Measurements from ENCODE around the gene SSBP3. TPM values are rescaled to one million over a fixed set of nuclear protein-coding genes. Genes with fewer than 3 reads are reported as not detected.

Gene SSBP3
- total and polyA plus RNA-seq, 9 of the 15 experiments (the other 6 are each of a cell fraction or from before 2014, with no cell fraction given), result 8.7 to 108 (median 33.8) TPM

DNA sequence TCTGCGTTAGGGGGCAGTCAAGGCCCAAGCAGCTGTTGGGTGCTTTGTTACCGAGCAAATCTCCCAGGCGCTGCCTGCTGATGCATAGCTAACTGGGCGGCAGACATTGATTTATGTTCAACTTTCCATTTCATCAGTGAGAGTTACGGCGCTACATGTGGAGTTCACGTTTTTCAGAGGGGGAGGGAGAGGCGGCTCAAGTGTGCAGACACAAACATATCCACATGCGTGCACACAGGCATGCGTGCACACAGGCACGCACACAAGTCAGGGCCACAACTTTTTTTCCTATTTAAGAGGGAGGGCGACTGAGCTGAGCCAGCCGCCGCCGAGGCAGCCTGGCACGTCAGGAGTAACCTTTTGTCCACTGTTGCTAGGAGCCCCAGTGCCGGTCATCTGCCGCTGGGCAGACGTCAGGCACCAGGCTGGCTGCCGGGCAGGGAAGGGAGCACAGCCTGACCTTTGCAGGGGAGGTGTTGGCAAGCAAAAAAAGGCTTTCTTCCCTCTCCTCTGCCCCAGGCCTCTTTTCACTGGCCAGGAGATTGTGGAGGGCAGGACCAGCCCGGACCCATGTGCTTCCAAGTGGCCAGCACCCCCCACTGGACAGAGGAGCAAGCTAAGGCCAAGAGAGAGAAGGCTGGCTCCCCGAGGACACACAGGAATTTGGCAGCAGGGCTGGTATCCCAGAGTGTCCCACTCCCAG lies 133.0 kb downstream of the SSBP3 start (continued):
- TF ChIP-seq GABPB1 (CRISPR knock-in tag; IDR thresholded peaks at IDR 0.05), result 0 out of 2 replicates have a peak, but pooled peaks have one; percentile 25
- no peak for TF ChIP-seq SRF (CRISPR knock-in tag; IDR thresholded peaks at IDR 0.05)
- TF ChIP-seq NR2C2 (CRISPR knock-in tag; IDR thresholded peaks at IDR 0.05), result no peak
- TF ChIP-seq NR2C2 (tag; IDR thresholded peaks at IDR 0.05), result peak; percentile 52
- TF ChIP-seq PHF20 (IDR thresholded peaks at IDR 0.05; ENCODE audit: partially characterized antibody), result no peak
- no peak; the same call in 1 of the 2 replicates for TF ChIP-seq NFE2 (IDR thresholded peaks at IDR 0.05; ENCODE audit: low read depth)
- peak in 1 of 2 experiments; percentile 86; a peak in 1 of 4 replicates for TF ChIP-seq SIN3A (IDR thresholded peaks at IDR 0.05; ENCODE audit: borderline replicate concordance in 2 of 2, control insufficient read depth in 1 of 2, low read depth in 2 of 2, low read length in 2 of 2)
- TF ChIP-seq JUNB (CRISPR knock-in tag; conservative IDR thresholded peaks at IDR 0.05), result no peak
- TF ChIP-seq DNMT1 (IDR thresholded peaks at IDR 0.05), result no peak
- TF ChIP-seq ZFP1 (CRISPR knock-in tag; IDR thresholded peaks at IDR 0.05), result no peak
- TF ChIP-seq GABPA (tag; conservative IDR thresholded peaks at IDR 0.05; ENCODE audit: low read depth), result no peak
- no peak for TF ChIP-seq ATF1 (CRISPR knock-in tag; IDR thresholded peaks at IDR 0.05)
- peak; percentile 83 for TF ChIP-seq ATF1 (tag; IDR thresholded peaks at IDR 0.05)
- TF ChIP-seq, protein P1, sequence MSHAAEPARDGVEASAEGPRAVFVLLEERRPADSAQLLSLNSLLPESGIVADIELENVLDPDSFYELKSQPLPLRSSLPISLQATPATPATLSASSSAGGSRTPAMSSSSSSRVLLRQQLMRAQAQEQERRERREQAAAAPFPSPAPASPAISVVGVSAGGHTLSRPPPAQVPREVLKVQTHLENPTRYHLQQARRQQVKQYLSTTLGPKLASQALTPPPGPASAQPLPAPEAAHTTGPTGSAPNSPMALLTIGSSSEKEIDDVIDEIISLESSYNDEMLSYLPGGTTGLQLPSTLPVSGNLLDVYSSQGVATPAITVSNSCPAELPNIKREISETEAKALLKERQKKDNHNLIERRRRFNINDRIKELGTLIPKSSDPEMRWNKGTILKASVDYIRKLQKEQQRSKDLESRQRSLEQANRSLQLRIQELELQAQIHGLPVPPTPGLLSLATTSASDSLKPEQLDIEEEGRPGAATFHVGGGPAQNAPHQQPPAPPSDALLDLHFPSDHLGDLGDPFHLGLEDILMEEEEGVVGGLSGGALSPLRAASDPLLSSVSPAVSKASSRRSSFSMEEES (CRISPR knock-in tag; IDR thresholded peaks at IDR 0.05), result no peak
- no peak for TF ChIP-seq TEAD1 (CRISPR knock-in tag; IDR thresholded peaks at IDR 0.05)
- TF ChIP-seq HDAC8 (tag; IDR thresholded peaks at IDR 0.05), result no peak
- no peak for TF ChIP-seq IRF2 (CRISPR knock-in tag; IDR thresholded peaks at IDR 0.05)
- TF ChIP-seq, protein P2, sequence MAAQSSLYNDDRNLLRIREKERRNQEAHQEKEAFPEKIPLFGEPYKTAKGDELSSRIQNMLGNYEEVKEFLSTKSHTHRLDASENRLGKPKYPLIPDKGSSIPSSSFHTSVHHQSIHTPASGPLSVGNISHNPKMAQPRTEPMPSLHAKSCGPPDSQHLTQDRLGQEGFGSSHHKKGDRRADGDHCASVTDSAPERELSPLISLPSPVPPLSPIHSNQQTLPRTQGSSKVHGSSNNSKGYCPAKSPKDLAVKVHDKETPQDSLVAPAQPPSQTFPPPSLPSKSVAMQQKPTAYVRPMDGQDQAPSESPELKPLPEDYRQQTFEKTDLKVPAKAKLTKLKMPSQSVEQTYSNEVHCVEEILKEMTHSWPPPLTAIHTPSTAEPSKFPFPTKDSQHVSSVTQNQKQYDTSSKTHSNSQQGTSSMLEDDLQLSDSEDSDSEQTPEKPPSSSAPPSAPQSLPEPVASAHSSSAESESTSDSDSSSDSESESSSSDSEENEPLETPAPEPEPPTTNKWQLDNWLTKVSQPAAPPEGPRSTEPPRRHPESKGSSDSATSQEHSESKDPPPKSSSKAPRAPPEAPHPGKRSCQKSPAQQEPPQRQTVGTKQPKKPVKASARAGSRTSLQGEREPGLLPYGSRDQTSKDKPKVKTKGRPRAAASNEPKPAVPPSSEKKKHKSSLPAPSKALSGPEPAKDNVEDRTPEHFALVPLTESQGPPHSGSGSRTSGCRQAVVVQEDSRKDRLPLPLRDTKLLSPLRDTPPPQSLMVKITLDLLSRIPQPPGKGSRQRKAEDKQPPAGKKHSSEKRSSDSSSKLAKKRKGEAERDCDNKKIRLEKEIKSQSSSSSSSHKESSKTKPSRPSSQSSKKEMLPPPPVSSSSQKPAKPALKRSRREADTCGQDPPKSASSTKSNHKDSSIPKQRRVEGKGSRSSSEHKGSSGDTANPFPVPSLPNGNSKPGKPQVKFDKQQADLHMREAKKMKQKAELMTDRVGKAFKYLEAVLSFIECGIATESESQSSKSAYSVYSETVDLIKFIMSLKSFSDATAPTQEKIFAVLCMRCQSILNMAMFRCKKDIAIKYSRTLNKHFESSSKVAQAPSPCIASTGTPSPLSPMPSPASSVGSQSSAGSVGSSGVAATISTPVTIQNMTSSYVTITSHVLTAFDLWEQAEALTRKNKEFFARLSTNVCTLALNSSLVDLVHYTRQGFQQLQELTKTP (IDR thresholded peaks at IDR 0.05; ENCODE audit: low read depth in 1 of 2, partially characterized antibody in 2 of 2), result peak in 1 of 2 experiments; percentile 79
- TF ChIP-seq NFRKB (IDR thresholded peaks at IDR 0.05; ENCODE audit: low read depth), result no peak
- TF ChIP-seq ZNF507 (tag; conservative IDR thresholded peaks at IDR 0.05), result no peak
